Stomach (tissue), 4 donors: ENCODE data around the gene GPC2.

Experiments used
- POLR2A ChIP-seq, 4 donors: fragments of 450-650 bp; IDR thresholded peaks; one replicate each; pipeline ENCODE4 v1.6.1; 2016; ENCODE audit warnings: antibody characterized with exemption in 4 of 4, control low read depth in 2 of 4, mild to moderate bottlenecking in 1 of 4, moderate library complexity in 1 of 4
- POLR2AphosphoS5 ChIP-seq, 3 donors: sonication (generic); formaldehyde crosslinking; IDR thresholded peaks; one replicate each; pipeline ENCODE4 v1.6.1; 2016; ENCODE audit warnings: antibody characterized with exemption in 3 of 3
- TF ChIP-seq, protein P1 (sequence below), 7 experiments: fragments of 450-650 bp in 4 of 7; fragments of 200-600 bp in 3 of 7; sonication (generic) in 3 of 7; IDR thresholded peaks; one replicate each; pipeline ENCODE4 v1.5.1; 2016 to 2019; ENCODE audit warnings: antibody characterized with exemption in 7 of 7, control low read depth in 2 of 7, mild to moderate bottlenecking in 1 of 7

DNA sequence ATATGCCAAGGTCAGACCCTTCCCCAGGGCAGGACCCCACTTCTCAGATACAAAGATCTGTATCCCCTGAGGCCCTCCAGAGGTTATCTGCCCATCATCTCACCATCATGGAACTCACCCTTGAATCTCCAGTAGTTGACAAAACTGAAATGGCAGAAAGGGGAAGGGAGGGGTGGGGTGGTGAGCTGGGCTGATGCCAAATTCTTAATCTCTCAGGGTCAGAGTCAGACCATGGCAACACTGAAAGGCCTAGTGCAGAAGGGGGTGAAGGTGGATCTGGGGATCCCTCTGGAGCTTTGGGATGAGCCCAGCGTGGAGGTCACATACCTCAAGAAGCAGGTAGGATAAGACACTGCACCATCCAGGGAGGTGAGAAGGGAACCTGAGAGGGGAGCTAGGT lies 54.6 kb downstream of the GPC2 start:
- TF ChIP-seq, protein P1, sequence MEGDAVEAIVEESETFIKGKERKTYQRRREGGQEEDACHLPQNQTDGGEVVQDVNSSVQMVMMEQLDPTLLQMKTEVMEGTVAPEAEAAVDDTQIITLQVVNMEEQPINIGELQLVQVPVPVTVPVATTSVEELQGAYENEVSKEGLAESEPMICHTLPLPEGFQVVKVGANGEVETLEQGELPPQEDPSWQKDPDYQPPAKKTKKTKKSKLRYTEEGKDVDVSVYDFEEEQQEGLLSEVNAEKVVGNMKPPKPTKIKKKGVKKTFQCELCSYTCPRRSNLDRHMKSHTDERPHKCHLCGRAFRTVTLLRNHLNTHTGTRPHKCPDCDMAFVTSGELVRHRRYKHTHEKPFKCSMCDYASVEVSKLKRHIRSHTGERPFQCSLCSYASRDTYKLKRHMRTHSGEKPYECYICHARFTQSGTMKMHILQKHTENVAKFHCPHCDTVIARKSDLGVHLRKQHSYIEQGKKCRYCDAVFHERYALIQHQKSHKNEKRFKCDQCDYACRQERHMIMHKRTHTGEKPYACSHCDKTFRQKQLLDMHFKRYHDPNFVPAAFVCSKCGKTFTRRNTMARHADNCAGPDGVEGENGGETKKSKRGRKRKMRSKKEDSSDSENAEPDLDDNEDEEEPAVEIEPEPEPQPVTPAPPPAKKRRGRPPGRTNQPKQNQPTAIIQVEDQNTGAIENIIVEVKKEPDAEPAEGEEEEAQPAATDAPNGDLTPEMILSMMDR (IDR thresholded peaks at IDR 0.05): no peak
- no peak for TF ChIP-seq POLR2AphosphoS5 (IDR thresholded peaks at IDR 0.05)
- TF ChIP-seq POLR2A (IDR thresholded peaks at IDR 0.05): no peak
